Esophagus squamous epithelium (tissue), 4 donors: ENCODE results near the gene MCUB.

Experiments used
- POLR2A ChIP-seq, 4 donors: fragments of 450-650 bp; IDR thresholded peaks; one replicate each; pipeline ENCODE4 v1.6.1; 2017; ENCODE audit warnings: antibody characterized with exemption in 4 of 4, mild to moderate bottlenecking in 4 of 4, moderate library complexity in 3 of 4
- TF ChIP-seq, protein P1 (sequence below), 6 experiments: fragments of 450-650 bp in 4 of 6; fragments of 200-600 bp in 2 of 6; sonication (generic) in 2 of 6; IDR thresholded peaks; one replicate each; pipeline ENCODE4 v1.5.1; 2016 to 2019; ENCODE audit warnings: antibody characterized with exemption in 6 of 6, mild to moderate bottlenecking in 4 of 6, moderate library complexity in 4 of 6

- TF ChIP-seq POLR2A (IDR thresholded peaks at IDR 0.05) = no peak
- TF ChIP-seq, protein P1, sequence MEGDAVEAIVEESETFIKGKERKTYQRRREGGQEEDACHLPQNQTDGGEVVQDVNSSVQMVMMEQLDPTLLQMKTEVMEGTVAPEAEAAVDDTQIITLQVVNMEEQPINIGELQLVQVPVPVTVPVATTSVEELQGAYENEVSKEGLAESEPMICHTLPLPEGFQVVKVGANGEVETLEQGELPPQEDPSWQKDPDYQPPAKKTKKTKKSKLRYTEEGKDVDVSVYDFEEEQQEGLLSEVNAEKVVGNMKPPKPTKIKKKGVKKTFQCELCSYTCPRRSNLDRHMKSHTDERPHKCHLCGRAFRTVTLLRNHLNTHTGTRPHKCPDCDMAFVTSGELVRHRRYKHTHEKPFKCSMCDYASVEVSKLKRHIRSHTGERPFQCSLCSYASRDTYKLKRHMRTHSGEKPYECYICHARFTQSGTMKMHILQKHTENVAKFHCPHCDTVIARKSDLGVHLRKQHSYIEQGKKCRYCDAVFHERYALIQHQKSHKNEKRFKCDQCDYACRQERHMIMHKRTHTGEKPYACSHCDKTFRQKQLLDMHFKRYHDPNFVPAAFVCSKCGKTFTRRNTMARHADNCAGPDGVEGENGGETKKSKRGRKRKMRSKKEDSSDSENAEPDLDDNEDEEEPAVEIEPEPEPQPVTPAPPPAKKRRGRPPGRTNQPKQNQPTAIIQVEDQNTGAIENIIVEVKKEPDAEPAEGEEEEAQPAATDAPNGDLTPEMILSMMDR (IDR thresholded peaks at IDR 0.05) = no peak
These were observed 162.3 kb downstream of the MCUB start for GRCh38 chr4:109722357-109722756.
